OCI-LY7 (cell line): ENCODE results near the gene ERFE. TPM values are rescaled to one million over a fixed set of nuclear protein-coding genes. Genes with fewer than 3 reads are reported as not detected.

Source experiments
- BruUV-seq: library from RNA; stranded (reverse); fragments of 400-500 nt; replicated peaks from 2 replicates; lab custom pipeline; 2021; lab: Mats Ljungman, UMichigan
- CTCF ChIA-PET: fragments of 300-600 bp; sonication (Branson Sonifier 250); formaldehyde crosslinking; loops from one replicate; lab custom pipeline; 2022; ENCODE audit warnings: antibody characterized with exemption; ENCODE audit not compliant: unreplicated experiment; lab: Charles Lee
- POLR2A ChIA-PET: fragments of 300-600 bp; sonication (Branson Sonifier 250); formaldehyde crosslinking; loops from one replicate; lab custom pipeline; 2022; ENCODE audit warnings: antibody characterized with exemption; lab: Charles Lee
- DNase-seq: peaks from one replicate; pipeline ENCODE4 v3.0.0-alpha.2; 2015; ENCODE audit warnings: low spot score
- H2AFZ ChIP-seq: fragments of 200-600 bp; sonication (generic), shearing (Covaris generic); 2 replicates; pipeline ENCODE4 v1.6.1; 2014; ENCODE audit warnings: mild to moderate bottlenecking, antibody characterized with exemption, low read length, moderate library complexity
- H3K27ac ChIP-seq: fragments of 200-600 bp; sonication (generic); 2 replicates; pipeline ENCODE4 v1.5.1; 2014; ENCODE audit warnings: mixed run types, low read depth, mild to moderate bottlenecking, moderate library complexity, low read length, inconsistent platforms; ENCODE audit not compliant: poor library complexity, severe bottlenecking
- H3K36me3 ChIP-seq: fragments of 200-600 bp; sonication (generic); 2 replicates; pipeline ENCODE4 v1.6.1; 2014; ENCODE audit warnings: mild to moderate bottlenecking, antibody characterized with exemption, low read length, moderate library complexity, mixed read lengths; ENCODE audit not compliant: insufficient read depth
- H3K4me1 ChIP-seq: fragments of 200-600 bp; sonication (generic); 2 replicates; pipeline ENCODE4 v1.5.1; 2014; ENCODE audit warnings: mild to moderate bottlenecking, low read length; ENCODE audit not compliant: insufficient read depth, poor library complexity, severe bottlenecking
- H3K4me2 ChIP-seq: fragments of 200-600 bp; sonication (generic); 2 replicates; pipeline ENCODE4 v1.6.1; 2014; ENCODE audit warnings: mild to moderate bottlenecking, low read length
- H3K4me3 ChIP-seq: fragments of 200-600 bp; sonication (generic); 2 replicates; pipeline ENCODE4 v1.5.1; 2014; ENCODE audit warnings: mild to moderate bottlenecking, low read depth, low read length; ENCODE audit not compliant: poor library complexity, severe bottlenecking
- H3K79me2 ChIP-seq: fragments of 200-600 bp; sonication (generic); 2 replicates; pipeline ENCODE4 v1.6.1; 2016; ENCODE audit warnings: low read depth, mild to moderate bottlenecking, low read length, moderate library complexity, mixed read lengths; ENCODE audit not compliant: insufficient read depth
- H3K9me2 ChIP-seq: fragments of 200-600 bp; sonication (generic); 2 replicates; pipeline ENCODE4 v1.6.1; 2016; ENCODE audit warnings: mild to moderate bottlenecking, low read length, mixed read lengths; ENCODE audit not compliant: insufficient read depth
- H3K9me3 ChIP-seq: fragments of 200-600 bp; sonication (generic); 2 replicates; pipeline ENCODE4 v1.6.1; 2014; ENCODE audit warnings: mild to moderate bottlenecking, mixed run types, low read length, mixed read lengths
- H4K20me1 ChIP-seq: fragments of 200-600 bp; sonication (generic); 2 replicates; pipeline ENCODE4 v1.6.1; 2014; ENCODE audit warnings: mild to moderate bottlenecking, antibody characterized with exemption, low read length, moderate library complexity, mixed read lengths; ENCODE audit not compliant: insufficient read depth
- CTCF ChIP-seq: fragments of 200-600 bp; sonication (generic); conservative IDR thresholded peaks from 2 replicates; pipeline ENCODE4 v1.5.1; 2014; ENCODE audit warnings: mild to moderate bottlenecking, antibody characterized with exemption, low read length, moderate library complexity, mixed read lengths
- EZH2phosphoT487 ChIP-seq: fragments of 200-600 bp; sonication (generic); IDR thresholded peaks from 2 replicates; pipeline ENCODE4 v1.6.1; 2018; ENCODE audit warnings: low read depth, borderline replicate concordance, mild to moderate bottlenecking, mixed run types, antibody characterized with exemption, low read length, moderate library complexity, mixed read lengths
- intact Hi-C: fragments of 100-400 bp; cut with micrococcal nuclease; formaldehyde crosslinking; loops from one replicate; pipeline ENCODE4 v1.10.0; 2022; ENCODE audit not compliant: unreplicated experiment
- total RNA-seq, 2 experiments: library from RNA; depleted of rRNA in 1 of 2; stranded (reverse); fragments of >200 nt in 1 of 2; shearing (Covaris generic) in 1 of 2; gene quantifications; 2 replicates each; pipeline ENCODE4 v1.2.3, GENCODE V29; 2014 to 2022

The ERFE gene
- total RNA-seq, 2 experiments from 2014 or later, result 8.2 to 10.2 TPM

- Histone ChIP-seq H3K9me2 (no peaks in the 10 kb centered on the region), H3K36me3 (no peaks in the 10 kb centered on the region), H3K4me1 (no peaks in the 10 kb centered on the region), H3K4me3 (no peak overlapping the region), H4K20me1 (no peaks in the 10 kb centered on the region), H2AFZ (no peak overlapping the region), H3K4me2 (no peak overlapping the region), H3K79me2 (no peaks in the 10 kb centered on the region), H3K9me3 (peaks cover 8% of the 10 kb centered on the region; the same call in 1 of the 2 replicates), H3K27ac (no peak overlapping the region)
- POLR2A ChIA-PET, result no interaction called here
- TF ChIP-seq CTCF, result no peak
- DNase-seq, result no peak
- CTCF ChIA-PET, result no interaction called here
- intact Hi-C loops, result no loop called here
- BruUV-seq, result no TSS peak
Measured at GRCh38 chr2:238130111-238130695, 28.6 kb upstream of the ERFE start.

- H3K9me2 ChIP-seq, result no peaks in the 10 kb centered on the region
- intact Hi-C loops, result no loop called here
- H3K27ac ChIP-seq, result no peak overlapping the region
- H3K36me3 ChIP-seq, result no peaks in the 10 kb centered on the region
- no peaks in the 10 kb centered on the region for H4K20me1 ChIP-seq
- H3K4me3 ChIP-seq, result no peak overlapping the region
- ChIA-PET POLR2A (no interaction called here), CTCF (no interaction called here)
- DNase-seq, result no peak
- H3K9me3 ChIP-seq, result peaks cover 8% of the 10 kb centered on the region; the same call in 1 of the 2 replicates
- no peak for TF ChIP-seq CTCF
- no peak overlapping the region for H2AFZ ChIP-seq
- no TSS peak for BruUV-seq
- H3K79me2 ChIP-seq, result no peaks in the 10 kb centered on the region
- H3K4me1 ChIP-seq, result no peaks in the 10 kb centered on the region
- no peak overlapping the region for H3K4me2 ChIP-seq
Measured at GRCh38 chr2:238130696-238131628, 27.8 kb upstream of the ERFE start.

- no peak overlapping the region for H3K4me3 ChIP-seq
- no peak overlapping the region for H3K27ac ChIP-seq
- H2AFZ ChIP-seq, result no peak overlapping the region
- no peak for TF ChIP-seq EZH2phosphoT487
- no peak for TF ChIP-seq CTCF
- H3K4me1 ChIP-seq, result no peaks in the 10 kb centered on the region
- ChIA-PET CTCF (no interaction called here), POLR2A (no interaction called here)
- DNase-seq, result no peak
- intact Hi-C loops, result no loop called here
- H3K9me2 ChIP-seq, result no peaks in the 10 kb centered on the region
- no peaks in the 10 kb centered on the region for H3K36me3 ChIP-seq
- H3K4me2 ChIP-seq, result no peak overlapping the region
- no peaks in the 10 kb centered on the region for H3K79me2 ChIP-seq
- BruUV-seq, result no TSS peak
- H3K9me3 ChIP-seq, result no peaks in the 10 kb centered on the region
- H4K20me1 ChIP-seq, result no peaks in the 10 kb centered on the region
Measured at GRCh38 chr2:238131761-238132462, 26.9 kb upstream of the ERFE start.
